Kidney capillary endothelial cell (primary cell): Measurements from ENCODE around the gene TIMM8A.
A peak's percentile ranks its signal among the peaks of the same experiment; 100 is the strongest.

Experiments used
- DNase-seq: peaks from one replicate; pipeline ENCODE4 v3.0.0-alpha.2; 2018; ENCODE audit warnings: low spot score

TIMM8A gene, protein sequence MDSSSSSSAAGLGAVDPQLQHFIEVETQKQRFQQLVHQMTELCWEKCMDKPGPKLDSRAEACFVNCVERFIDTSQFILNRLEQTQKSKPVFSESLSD

DNA sequence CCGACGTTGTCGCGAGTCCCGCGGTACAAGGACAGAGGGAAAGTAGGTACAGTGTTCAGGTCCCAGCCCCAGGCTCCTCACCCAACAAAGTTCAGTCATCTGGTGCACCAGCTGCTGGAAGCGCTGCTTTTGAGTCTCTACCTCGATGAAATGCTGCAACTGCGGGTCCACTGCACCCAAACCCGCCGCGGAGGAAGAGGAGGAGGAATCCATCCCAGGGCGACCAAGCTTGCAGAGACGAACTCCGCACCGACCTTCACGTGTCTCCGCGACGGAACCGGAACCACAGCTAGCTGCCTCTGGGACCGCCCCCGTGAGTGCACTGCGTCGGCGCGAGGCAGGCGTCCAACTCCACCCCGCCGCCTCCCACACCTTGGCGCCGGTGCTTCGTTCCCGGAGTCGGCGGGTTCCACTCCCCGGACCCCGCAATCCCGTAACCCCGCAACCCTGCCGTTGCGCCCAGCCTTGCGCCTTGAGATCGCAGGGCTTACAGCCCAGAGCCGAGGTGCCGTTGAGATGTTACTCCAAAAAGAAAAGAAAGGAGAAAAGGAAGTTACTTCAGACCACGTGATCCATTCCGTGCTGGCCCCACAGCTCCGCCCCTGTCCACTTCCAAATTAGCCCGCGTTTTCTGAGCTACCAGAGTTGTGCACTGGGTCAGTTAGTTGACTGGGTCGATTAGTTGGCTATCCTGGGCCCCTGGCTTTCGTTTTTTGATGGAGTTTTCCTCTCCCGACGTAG is at the start of gene TIMM8A:
Gene TIMM8A, minus strand, starts transcription at position 291 of the 741 bp plus-strand sequence. Its CDS starts 78 bp downstream, at position 213.
- peak; percentile 56 for DNase-seq

- DNase-seq, result no peak
Measured at GRCh38 chrX:101397779-101398178, 49.2 kb upstream of the TIMM8A start.

DNA sequence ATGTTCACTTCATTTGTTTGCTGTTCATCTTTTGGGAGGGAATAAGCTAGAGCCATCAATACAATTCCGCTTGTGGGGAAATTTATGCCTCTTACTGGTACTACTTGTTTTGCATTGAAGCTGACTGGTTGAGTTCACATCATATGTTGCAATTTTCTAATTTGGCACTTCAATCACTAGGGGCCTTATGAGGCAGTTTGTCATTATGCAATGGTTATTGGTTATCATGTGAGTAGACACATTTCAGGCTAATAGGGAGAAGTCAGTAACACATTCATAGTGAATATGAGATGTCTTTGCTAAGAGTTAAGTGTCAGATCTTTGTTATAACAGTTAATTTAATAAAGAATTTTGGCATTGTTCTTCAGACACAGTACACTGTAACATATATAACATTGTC is 47.2 kb upstream of the TIMM8A start:
- DNase-seq, result no peak

GRCh38 chrX:101394372-101394771 is 45.8 kb upstream of the TIMM8A start:
- no peak for DNase-seq

DNA sequence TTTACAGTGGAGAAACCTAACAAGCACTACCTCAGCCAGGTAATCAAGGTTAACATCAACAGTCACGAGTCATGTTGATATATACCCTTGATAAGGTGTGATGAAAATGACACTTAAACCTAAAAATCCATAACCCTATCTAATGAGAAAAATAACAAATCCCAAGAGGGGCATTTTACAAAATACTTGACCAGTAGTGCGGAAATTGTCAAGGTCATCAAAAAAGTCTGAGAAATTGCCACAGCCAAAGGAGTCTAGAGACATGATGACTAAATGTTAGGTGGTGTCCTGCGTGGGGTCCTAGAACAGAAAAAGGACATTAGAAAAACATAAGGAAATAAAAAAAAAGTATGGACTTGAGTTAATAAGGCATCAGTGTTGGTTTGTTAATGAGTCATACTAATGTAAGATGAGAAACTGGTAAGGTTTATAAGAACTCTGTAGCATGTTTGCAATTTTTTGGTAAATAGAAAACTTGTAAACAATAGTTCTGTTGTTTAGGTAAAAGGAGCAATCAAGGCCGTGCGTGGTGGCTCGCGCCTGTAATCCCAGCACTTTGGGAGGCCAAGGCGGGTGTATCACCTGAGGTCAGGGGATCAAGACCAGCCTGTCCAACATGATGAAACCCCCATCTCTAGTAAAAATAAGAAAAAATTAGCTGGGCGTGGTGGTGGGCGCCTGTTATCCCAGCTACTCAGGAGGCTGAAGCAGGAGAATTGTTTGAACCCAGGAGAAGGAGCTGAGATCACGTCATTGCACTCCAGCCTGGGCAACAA is 45.2 kb upstream of the TIMM8A start:
- no peak for DNase-seq

GRCh38 chrX:101391831-101392230 is 43.3 kb upstream of the TIMM8A start:
- DNase-seq, result no peak

- peak; percentile 72 for DNase-seq
Measured at GRCh38 chrX:101390664-101391525, 42.4 kb upstream of the TIMM8A start, which contains the start of gene RPL36A. Gene RPL36A (plus strand): TSS chrX:101391011. CDS start chrX:101391044, 33 bp downstream.

- no peak for DNase-seq
Measured at GRCh38 chrX:101388604-101389003, 40.1 kb upstream of the TIMM8A start.

DNA sequence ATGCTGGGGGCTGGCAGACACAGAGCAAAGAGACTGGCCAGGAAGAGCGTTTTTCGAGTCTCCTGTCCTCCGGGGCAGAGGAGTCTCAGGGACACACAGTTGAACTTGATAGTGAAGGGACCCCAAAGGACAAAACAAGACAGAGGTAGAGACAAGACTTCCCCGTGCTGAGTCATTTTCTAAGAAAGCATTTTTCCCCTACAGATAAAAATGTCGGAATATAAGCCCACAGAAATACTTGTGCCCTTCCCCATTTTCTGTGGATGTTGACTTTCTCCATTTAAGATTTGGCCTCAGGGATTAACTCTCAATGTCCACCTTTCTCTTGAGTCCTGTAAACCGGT is 38.0 kb upstream of the TIMM8A start:
- no peak for DNase-seq

DNA sequence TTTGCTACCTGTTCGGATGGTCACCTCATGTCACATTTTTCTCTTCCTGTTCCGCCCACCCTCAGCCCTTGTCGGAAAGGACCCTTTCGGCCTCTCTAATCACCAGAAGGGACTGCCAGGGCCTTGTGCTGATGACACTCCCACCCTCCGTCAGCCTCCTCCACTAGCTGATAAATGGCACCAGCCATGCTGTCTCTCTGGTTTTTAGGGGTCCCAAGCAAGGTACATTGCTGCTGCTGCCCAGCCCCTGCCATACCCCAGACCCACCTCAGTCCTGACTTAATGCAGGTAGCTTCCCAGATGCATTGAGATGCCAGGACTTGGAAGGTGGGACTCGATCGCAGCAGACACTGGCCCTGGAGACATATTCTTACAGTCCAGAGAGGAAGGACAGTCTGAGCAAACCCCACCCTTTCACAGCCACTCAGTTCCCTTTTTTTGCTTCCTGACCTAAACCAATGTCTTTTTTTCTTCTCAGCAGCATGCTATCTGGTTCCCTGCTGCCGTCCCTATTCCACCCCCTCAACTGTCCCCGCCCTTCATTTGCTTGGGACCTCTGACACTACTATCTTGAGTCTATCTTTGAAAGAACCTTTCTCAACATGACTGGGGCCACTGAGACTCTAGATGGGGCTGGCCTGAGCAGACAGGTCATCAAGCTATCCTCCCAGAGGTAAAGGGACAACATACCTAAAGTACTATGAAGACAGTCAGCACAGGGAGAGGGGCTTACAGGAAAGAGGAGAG is 37.4 kb upstream of the TIMM8A start, which contains the start of gene BTK:
Gene BTK, minus strand, starts transcription at position 397 of the 747 bp plus-strand sequence. CDS start 10,907 bp downstream, outside the sequence.
- no peak for DNase-seq

DNA sequence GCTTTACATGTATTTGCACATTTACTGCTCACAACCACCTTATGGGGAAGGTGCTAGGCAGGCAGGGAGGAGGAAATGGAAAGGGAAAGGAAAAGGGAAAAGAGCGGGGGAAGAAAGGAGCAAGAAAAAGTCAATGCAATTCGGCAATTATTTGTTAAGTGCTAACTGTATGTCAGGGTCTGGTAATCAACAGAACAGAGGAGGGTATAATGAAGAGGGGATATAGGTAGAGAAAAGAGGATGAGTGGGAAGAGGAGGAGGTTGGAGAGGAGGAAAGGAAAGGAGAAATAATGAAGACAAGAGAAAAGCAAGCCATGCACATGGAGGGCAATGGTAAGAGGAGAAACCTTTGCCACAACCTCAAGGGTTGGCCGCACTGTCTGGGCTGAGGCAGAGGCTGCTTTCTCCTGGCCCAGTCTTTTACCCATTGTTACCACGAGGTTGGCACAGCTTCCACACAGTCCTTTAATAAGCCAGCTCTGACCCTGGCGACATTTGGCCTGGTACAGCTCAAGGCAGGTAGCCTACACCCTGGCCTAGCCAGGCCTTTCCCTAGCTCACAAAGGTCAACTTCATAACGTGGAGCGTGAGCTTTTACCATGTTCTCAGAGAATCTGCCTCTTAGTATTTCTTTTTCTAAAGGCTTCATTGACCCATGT is 36.6 kb upstream of the TIMM8A start:
- no peak for DNase-seq

GRCh38 chrX:101383679-101384205 is 35.2 kb upstream of the TIMM8A start:
- no peak for DNase-seq

DNA sequence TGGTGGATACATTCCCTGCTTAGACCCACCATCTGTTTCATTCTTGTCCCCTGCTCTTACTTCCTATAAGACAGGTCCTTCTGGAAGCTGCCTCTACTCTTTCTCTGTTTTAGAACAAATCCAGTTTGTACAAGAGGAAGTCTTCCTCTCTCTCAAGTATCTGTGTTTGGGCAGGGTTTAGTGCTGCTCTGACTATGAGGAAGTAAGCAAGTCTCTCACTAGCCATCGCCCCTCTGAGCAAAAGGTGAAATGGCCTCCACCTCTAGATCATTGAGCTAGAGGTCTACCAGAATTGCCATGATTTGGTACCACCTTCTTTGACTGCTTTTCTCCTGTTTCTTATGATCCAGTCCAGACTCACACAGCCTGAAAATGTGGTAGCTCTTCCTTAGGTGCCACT is 29.0 kb upstream of the TIMM8A start:
- DNase-seq, result no peak

GRCh38 chrX:101370888-101371504 is 22.5 kb upstream of the TIMM8A start:
- DNase-seq, result no peak

- DNase-seq, result no peak
Measured at GRCh38 chrX:101369687-101370086, 21.1 kb upstream of the TIMM8A start.

- no peak for DNase-seq
Measured at GRCh38 chrX:101368800-101369199, 20.3 kb upstream of the TIMM8A start.

- no peak for DNase-seq
Measured at GRCh38 chrX:101365301-101365795, 16.8 kb upstream of the TIMM8A start.

- no peak for DNase-seq
Measured at GRCh38 chrX:101362757-101363156, 14.2 kb upstream of the TIMM8A start.

GRCh38 chrX:101362116-101362515 is 13.6 kb upstream of the TIMM8A start:
- DNase-seq, result no peak

GRCh38 chrX:101360390-101360789 is 11.8 kb upstream of the TIMM8A start:
- no peak for DNase-seq
